Calu3 (cell line): ENCODE results near the gene HOXA7. TPM values are rescaled to one million over a fixed set of nuclear protein-coding genes. Genes with fewer than 3 reads are reported as not detected.
A peak's percentile ranks its signal among the peaks of the same experiment; 100 is the strongest.

Source experiments
- BruUV-seq: library from RNA; stranded (reverse); fragments of 400-500 nt; replicated peaks from 2 replicates; lab custom pipeline; 2021; lab: Mats Ljungman, UMichigan
- CTCF ChIA-PET: fragments of 300-600 bp; sonication (Branson Sonifier 250); formaldehyde crosslinking; loops from one replicate; lab custom pipeline; 2022; ENCODE audit warnings: antibody characterized with exemption; lab: Charles Lee
- DNase-seq: peaks from one replicate; pipeline ENCODE4 v3.0.0; 2022
- H3K27ac Mint-ChIP-seq: one replicate; pipeline ENCODE4 v1.8.0; 2022; ENCODE audit warnings: mixed read lengths; ENCODE audit not compliant: unreplicated experiment
- H3K27me3 Mint-ChIP-seq: one replicate; pipeline ENCODE4 v1.8.0; 2022; ENCODE audit warnings: mixed read lengths; ENCODE audit not compliant: unreplicated experiment
- H3K36me3 Mint-ChIP-seq: one replicate; pipeline ENCODE4 v1.8.0; 2022; ENCODE audit warnings: mild to moderate bottlenecking, moderate library complexity, mixed read lengths; ENCODE audit not compliant: insufficient read depth, unreplicated experiment
- H3K4me1 Mint-ChIP-seq: one replicate; pipeline ENCODE4 v1.8.0; 2022; ENCODE audit warnings: mild to moderate bottlenecking, low read depth, mixed read lengths; ENCODE audit not compliant: unreplicated experiment
- H3K4me3 Mint-ChIP-seq: one replicate; pipeline ENCODE4 v1.8.0; 2022; ENCODE audit warnings: mild to moderate bottlenecking, low read depth, moderate library complexity, mixed read lengths; ENCODE audit not compliant: unreplicated experiment
- H3K9me3 Mint-ChIP-seq: one replicate; pipeline ENCODE4 v1.8.0; 2022; ENCODE audit warnings: low read depth, mixed read lengths; ENCODE audit not compliant: unreplicated experiment
- intact Hi-C: fragments of 100-400 bp; cut with micrococcal nuclease; formaldehyde crosslinking; loops from one replicate; pipeline ENCODE4 v1.10.0; 2022; ENCODE audit not compliant: unreplicated experiment
- total RNA-seq: library from RNA; stranded (reverse); gene quantifications from 2 replicates; pipeline ENCODE4 v1.2.3, GENCODE V29; 2022
- TF ChIP-seq, protein P1 (sequence below): fragments of 200-600 bp; IDR thresholded peaks from one replicate; pipeline ENCODE4 v1.8.0; 2022; ENCODE audit warnings: antibody characterized with exemption; ENCODE audit not compliant: unreplicated experiment

Gene HOXA7
- total RNA-seq, 1 experiment from 2014 or later, result not detected

DNA sequence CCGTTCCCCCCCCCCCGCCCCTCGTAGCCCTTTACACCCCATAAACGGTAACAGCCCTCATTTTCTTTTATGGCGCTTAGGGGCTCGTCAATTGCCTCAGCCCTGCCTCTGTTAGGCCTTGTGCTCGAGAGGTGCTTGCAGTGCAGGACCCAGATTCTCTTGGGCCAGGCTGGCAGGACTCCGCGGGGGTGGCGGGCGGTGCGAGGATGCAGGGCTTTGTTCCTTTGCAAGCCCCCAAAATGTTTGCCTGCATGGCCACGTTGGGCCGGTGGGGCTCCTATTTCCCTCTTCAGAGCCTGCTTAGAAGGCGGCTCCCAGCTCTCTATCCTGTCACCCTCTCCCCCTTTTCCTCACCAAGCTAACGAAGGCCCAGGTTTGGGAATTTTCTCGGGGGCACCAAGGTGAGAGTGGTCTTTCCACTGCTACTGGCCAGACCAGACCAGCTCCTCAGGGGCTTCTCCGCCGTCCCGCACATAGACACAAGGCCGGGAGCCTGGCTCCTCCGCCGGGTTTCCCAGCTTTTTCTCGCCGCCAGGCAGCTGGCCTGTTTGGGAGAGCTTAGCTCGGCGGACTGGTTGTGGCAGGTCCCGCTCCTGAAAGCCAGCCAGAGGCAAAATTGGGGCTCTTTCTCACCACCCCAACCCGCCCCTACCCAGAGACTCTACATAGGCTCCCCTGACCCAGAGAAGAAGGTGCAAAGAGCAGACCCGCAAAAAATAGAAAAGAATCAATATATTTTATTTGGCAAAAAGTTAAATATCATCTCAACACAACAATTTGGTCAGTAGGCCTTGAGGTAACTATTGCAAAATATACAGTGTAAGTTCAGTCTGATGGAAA, 5.5 kb upstream of the HOXA7 start:
- Mint-ChIP-seq H3K27me3 (no peaks in the 10 kb centered on the region), H3K27ac (no peak overlapping the region), H3K36me3 (peaks cover 7% of the 10 kb centered on the region), H3K4me1 (no peaks in the 10 kb centered on the region), H3K4me3 (no peak overlapping the region), H3K9me3 (no peaks in the 10 kb centered on the region)
- DNase-seq, result no peak
- intact Hi-C loops, result loop anchor here (1.0 to 5.0 kb wide), 4 partner anchors 476 to 980 kb away; no protein-coding TSS in a partner anchor
- no TSS peak for BruUV-seq
- TF ChIP-seq, protein P1, sequence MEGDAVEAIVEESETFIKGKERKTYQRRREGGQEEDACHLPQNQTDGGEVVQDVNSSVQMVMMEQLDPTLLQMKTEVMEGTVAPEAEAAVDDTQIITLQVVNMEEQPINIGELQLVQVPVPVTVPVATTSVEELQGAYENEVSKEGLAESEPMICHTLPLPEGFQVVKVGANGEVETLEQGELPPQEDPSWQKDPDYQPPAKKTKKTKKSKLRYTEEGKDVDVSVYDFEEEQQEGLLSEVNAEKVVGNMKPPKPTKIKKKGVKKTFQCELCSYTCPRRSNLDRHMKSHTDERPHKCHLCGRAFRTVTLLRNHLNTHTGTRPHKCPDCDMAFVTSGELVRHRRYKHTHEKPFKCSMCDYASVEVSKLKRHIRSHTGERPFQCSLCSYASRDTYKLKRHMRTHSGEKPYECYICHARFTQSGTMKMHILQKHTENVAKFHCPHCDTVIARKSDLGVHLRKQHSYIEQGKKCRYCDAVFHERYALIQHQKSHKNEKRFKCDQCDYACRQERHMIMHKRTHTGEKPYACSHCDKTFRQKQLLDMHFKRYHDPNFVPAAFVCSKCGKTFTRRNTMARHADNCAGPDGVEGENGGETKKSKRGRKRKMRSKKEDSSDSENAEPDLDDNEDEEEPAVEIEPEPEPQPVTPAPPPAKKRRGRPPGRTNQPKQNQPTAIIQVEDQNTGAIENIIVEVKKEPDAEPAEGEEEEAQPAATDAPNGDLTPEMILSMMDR, result no peak
- CTCF ChIA-PET, result interaction anchor here (0.9 to 2.4 kb wide), 12 partner anchors 9 to 787 kb away, joined by 3 to 31 read pairs (median 6); partner anchors contain the start of gene HOXA3

DNA sequence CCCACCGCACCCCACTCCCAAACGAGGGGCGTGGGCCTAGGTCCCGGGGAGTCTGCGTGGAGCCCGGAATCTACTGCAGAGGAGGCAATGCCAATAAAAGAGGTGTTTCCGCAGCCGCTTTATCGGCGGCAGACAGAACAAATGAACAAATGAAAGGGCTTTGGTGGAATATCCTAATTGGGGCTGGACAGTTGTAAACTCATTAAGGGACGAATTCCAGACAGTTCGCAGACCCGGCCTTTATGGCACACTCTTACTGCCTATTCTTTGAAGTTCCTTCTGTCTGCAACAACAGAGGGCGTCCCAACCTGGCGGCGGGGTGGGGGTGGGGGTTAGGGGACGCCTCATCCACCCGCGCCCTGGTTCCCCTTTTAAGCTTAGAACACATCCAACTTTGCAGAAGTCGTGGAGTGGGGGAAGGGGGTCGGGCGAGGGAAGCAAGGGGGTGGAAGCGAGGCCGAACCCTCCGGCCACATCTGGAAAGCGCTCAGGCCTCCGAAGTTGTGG, 4.8 kb upstream of the HOXA7 start:
- Mint-ChIP-seq H3K9me3 (no peaks in the 10 kb centered on the region), H3K27ac (no peak overlapping the region), H3K4me1 (no peaks in the 10 kb centered on the region), H3K36me3 (peaks cover 7% of the 10 kb centered on the region), H3K27me3 (no peaks in the 10 kb centered on the region), H3K4me3 (peak overlapping the region; percentile 76)
- no TSS peak for BruUV-seq
- intact Hi-C loops, result loop anchor here (1.0 to 5.0 kb wide), 4 partner anchors 475 to 979 kb away; no protein-coding TSS in a partner anchor
- TF ChIP-seq, protein P1, result no peak
- no peak for DNase-seq
- CTCF ChIA-PET, result interaction anchor here (0.6 to 2.4 kb wide), 28 partner anchors 9 to 796 kb away, joined by 3 to 34 read pairs (median 5); partner anchors contain the start of genes HOXA3 and SKAP2

DNA sequence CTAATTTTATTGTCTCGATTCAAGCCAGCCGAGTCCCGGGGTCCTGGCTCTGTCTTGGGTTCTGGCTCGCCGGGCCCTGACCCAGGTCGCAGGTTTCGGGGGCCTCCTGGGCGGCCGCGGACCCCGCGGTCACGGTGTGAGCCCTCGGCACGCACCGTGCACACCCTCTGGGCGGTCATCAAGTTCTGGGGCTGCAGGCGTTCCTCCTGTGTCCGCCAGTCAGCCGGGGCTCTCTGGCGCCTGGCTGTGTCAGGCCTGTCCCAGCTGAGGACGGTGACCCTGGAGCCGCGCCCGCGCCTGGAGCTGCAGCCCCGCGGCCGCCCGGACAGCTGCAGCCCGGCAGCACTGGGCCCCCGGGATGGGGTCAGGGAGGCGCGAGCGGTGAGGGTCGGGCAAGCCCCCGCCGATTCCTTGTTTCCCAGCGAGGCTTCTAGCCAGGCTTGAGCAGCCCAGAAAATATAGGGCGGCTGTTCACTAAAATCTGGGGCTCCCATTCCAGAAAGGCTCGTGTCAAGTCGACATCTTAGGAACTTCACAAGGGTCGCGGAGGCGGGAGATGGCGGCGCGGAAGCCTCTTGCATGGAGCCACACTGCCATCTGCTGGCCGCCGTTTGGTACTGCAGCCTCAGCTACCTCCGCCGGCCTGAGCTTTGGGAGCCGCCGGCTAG, 4.2 kb upstream of the HOXA7 start:
- DNase-seq, result peak; percentile 94
- no TSS peak for BruUV-seq
- Mint-ChIP-seq H3K27ac (no peak overlapping the region), H3K9me3 (no peaks in the 10 kb centered on the region), H3K36me3 (peaks cover 7% of the 10 kb centered on the region), H3K4me1 (no peaks in the 10 kb centered on the region), H3K27me3 (no peaks in the 10 kb centered on the region), H3K4me3 (peak overlapping the region; percentile 76)
- intact Hi-C loops, result loop anchor here (1.0 to 5.0 kb wide), 4 partner anchors 474 to 978 kb away; no protein-coding TSS in a partner anchor
- CTCF ChIA-PET, result interaction anchor here (0.6 to 2.4 kb wide), 29 partner anchors 8 to 795 kb away, joined by 3 to 34 read pairs (median 5); partner anchors contain the start of genes HOXA3 and SKAP2
- TF ChIP-seq, protein P1, result peak; percentile 100

DNA sequence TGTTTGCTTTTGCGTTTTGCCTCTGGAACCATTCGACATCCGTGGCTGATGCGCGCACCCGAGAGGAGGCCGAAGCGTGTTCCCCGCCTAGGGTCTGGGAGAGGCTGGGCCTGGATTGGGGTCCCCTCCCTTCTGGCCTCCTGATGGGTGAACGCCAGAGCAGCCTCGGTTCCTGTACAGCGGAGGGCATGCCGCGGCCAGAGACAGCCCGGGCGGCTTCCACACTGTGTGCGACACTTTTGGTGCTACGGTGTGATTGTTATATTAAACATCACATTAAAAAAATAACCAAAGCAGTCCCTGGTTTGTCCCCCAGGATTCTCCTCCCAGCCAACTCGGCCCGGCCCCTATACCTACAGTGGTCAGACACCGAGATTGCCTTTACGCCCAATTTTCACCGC, 3.7 kb upstream of the HOXA7 start:
- TF ChIP-seq, protein P1, result no peak
- intact Hi-C loops, result loop anchor here (2.0 to 5.0 kb wide), 2 partner anchors 791 to 978 kb away; no protein-coding TSS in a partner anchor
- CTCF ChIA-PET, result interaction anchor here (0.6 to 2.4 kb wide), 17 partner anchors 10 to 793 kb away, joined by 3 to 34 read pairs (median 5); partner anchors contain the start of gene SKAP2
- H3K9me3 Mint-ChIP-seq, result no peaks in the 10 kb centered on the region
- no peak for DNase-seq
- peaks cover 7% of the 10 kb centered on the region for H3K36me3 Mint-ChIP-seq
- no TSS peak for BruUV-seq
- H3K4me3 Mint-ChIP-seq, result peak overlapping the region; percentile 76
- no peaks in the 10 kb centered on the region for H3K4me1 Mint-ChIP-seq
- H3K27me3 Mint-ChIP-seq, result no peaks in the 10 kb centered on the region
- no peak overlapping the region for H3K27ac Mint-ChIP-seq
